Smooth muscle cell of the brain vasculature (primary cell): ENCODE measurements around the gene MYRIP.

Source experiments
- DNase-seq: peaks from one replicate; pipeline ENCODE4 v3.0.0-alpha.2; 2012; ENCODE audit warnings: low read depth, low spot score

MYRIP gene

GRCh38 chr3:40187945-40188344, 378.5 kb downstream of the MYRIP start:
- DNase-seq, result no peak

GRCh38 chr3:40189118-40189517, 379.7 kb downstream of the MYRIP start:
- no peak for DNase-seq

- no peak for DNase-seq
Measured at GRCh38 chr3:40190056-40190455, 380.6 kb downstream of the MYRIP start.

DNA sequence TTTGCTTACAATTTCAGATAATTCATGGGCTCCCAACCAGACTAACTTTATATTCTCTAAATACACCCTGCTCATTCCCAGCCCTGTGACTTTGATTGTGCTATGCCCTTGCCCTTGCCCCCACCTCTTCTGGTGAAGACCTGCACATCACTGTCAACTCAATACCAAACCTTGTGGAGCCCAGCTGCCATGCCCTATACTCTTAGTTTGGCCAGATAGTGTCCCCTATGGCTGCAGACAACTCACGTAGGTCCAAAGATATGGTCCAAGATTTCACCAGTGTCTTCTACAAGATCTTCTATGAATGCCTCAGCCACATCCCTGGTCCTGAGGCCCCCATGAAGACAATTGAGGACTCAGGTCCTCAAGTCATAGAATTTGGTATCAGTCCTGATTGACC, 381.8 kb downstream of the MYRIP start:
- DNase-seq, result no peak

DNA sequence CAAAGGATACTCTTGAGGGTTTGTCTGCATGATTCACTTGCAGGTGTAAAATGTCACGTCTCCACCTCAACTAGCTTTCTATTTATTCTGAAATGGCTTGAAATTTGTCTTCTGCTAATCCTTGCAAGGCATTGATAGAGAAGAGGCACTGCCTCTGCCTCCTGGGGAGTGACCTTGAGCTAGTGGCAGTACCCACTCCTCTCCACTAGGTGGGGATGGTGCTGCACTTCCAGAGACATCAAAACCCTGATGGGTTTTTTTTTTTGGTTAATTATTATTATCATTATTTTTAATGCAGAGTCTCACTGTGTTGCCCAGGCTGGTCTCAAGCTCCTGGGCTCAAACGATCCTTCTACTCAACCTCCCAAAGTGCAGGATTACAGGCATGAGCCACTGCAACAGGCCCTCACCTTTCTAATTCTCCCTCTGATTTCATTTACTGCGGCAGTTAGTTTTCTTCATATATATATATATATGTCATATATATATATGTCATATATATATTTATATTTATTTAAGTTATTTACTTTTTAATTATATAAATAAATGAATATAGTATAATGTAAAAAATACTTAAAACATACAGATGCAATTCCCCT, 382.5 kb downstream of the MYRIP start:
- peak; percentile 53 for DNase-seq

DNA sequence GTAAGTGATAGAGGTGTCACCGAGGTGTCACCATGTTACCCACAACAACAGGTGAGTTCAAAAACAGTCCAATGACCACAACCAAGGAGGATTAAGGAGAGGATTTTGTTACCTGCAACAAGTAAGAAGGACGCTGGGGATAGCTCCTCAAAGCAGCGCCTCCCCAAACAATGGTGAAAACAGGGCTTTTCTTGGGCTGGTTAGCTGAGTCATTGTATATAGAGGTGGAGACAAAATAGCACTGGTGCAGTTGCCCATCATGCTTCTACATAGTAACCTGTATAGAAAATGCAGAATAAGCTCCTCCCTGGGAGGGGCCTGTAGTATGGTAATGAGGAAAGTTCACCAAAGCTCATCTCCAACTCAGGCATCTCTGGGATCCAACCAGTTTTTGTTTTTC, 383.2 kb downstream of the MYRIP start:
- no peak for DNase-seq

- DNase-seq, result no peak
Measured at GRCh38 chr3:40196966-40197365, 387.6 kb downstream of the MYRIP start.

DNA sequence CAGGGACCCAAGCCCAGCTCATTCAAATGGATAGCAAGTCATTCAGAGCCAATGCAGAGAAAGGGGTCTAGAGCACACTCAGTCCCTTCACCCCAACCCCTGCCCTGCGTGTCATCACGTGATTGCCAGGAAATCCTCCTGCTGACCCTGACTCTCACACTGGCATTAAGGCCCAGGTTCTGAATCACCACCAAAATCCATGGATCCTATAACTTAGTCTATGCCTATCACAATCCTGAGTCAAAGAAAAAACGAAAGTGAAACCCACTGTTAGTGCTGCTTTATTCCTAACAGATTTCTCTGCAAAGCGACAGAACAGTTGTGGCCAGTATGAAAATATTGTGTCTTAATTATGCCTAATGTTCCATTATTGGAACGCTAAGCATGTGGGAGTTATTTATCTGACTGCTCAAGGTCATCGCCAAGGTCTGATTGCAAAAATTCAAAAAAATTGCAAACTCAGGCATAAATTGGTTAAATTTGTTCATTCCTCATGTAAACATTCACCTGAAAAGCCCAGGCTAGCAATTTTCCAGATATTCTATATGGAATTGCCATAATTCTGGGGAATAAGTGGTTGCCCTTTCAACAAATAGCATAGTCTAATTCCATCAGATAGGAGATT, 391.4 kb downstream of the MYRIP start:
- no peak for DNase-seq

DNA sequence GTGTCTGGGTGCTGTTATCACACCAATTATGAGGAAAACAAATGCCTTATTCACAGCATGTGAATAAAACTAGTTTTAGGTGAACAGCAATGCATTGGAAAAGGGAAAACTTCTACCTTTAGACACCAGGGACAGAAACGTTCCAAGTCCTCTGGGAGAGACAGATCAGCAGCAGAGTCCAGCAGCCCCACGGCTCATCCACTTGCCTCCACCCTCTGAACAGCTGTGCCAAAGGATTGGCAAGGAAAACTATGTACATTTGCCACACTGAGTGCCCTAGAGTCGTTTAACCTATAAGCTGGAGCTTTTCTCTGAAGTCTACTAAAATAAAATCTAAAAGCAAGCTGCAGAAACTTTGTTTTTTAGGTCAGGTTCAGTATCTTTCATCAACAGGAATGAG, 392.4 kb downstream of the MYRIP start:
- DNase-seq, result no peak

- DNase-seq, result no peak
Measured at GRCh38 chr3:40206522-40206921, 397.1 kb downstream of the MYRIP start.

DNA sequence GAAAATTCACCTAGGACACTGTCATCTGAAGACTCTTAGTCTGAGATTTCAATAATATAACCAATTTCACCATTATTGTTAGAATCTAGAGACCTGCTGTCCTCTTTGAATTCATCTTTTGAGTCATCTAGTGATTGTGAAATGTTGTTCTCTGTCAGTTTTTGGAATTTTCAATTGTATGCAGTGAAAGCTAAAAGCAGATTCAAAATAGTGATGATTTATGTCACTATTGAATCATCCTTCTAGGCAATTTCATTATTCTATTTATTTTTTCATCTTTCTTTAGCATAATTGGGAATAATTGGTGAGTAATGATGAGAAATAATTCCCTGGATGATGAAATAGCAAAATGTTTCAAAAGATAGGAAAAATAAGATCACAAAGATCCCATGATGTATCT, 398.4 kb downstream of the MYRIP start:
- no peak for DNase-seq

DNA sequence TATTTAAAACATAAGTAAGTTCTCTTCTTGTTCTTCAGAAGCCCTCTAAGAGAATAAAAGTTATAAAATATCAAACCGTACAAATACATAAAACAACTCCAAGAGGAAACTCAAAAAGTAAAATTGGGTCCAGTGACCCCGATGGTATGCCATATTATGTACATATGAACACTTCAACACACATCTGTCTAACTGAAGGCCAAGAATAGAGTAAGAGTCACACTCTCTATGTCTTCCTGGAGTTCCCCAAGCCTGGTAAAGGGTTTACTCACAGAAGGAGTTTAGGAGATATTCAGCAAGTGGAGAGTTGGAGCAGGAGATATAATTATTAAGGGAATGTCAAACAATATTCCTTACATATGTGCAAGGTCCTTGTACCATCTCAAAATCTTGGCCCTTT, 398.8 kb downstream of the MYRIP start:
- DNase-seq, result no peak

DNA sequence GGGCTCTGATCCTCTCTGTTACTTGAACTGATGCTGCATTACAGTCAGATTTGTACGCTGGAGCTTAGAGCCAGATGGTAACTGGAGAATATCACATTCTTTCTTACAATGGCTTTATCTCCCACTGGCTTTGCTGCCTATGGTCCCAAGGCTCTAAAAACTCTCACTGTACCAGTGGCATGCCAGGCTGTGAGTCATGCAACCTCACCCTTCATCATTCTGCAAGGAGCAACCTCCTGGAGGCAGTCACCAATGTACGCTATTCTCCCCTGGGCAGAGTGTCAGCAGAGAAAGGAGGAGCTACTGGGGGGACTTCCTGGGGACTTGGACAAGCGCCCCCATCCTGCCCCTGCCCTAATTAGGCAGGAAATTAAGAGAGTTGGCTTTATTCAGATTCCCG, 402.2 kb downstream of the MYRIP start:
- no peak for DNase-seq

DNA sequence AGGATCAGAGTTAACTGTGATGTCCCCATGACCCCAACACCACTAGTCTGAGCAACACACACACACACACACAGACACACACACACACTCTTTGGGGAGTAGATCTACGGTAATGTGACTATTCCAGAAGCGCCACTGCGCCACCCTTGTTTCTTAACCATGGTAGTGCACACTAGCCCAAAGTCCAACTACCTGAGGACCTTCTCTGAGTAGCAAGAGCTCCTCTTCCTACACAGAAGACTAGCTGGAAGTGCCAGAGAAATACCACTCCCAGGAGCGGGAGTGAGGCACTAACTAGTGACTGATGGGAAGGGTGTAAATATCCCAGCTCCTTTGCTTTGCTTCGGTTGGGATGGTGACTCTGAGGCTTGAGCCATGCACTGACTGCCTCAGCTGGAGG, 404.1 kb downstream of the MYRIP start:
- no peak for DNase-seq

DNA sequence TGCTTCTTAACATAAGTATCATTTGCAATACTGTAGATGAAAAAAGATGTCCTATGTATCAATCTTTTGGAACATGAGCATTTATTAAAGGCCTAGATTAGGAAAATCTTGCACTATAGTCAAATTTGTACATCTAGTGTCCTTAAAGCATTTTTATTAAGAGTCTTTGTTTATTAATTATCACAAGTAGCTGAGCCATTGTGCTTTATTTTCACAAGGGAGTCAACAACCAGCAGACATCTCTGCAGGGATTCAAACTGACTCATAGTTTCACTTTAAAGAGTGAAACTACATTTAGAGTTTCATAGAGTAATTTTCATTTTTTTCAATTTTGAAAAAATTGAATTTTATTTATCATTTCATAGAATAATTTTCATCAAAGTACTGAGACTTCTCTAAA, 405.6 kb downstream of the MYRIP start:
- DNase-seq, result no peak

DNA sequence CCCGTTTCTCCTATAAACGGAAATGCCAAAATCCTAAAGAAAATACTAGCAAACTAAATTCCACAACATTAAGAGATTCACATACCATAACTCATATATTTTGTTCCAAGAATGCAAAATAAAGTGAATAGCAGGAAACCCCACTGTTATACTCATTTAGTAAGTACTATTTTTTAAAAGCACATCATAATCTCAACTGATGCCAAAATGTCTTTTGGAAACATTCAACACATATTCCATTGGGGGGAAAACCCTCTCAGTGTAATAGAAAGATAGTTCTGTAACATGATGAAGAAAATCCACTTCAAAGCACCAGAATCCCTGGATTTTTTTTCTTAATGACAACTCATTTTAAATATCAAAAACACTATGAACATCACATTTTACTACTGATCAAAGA, 407.1 kb downstream of the MYRIP start:
- no peak for DNase-seq

- DNase-seq, result no peak
Measured at GRCh38 chr3:40223856-40224255, 414.4 kb downstream of the MYRIP start.

DNA sequence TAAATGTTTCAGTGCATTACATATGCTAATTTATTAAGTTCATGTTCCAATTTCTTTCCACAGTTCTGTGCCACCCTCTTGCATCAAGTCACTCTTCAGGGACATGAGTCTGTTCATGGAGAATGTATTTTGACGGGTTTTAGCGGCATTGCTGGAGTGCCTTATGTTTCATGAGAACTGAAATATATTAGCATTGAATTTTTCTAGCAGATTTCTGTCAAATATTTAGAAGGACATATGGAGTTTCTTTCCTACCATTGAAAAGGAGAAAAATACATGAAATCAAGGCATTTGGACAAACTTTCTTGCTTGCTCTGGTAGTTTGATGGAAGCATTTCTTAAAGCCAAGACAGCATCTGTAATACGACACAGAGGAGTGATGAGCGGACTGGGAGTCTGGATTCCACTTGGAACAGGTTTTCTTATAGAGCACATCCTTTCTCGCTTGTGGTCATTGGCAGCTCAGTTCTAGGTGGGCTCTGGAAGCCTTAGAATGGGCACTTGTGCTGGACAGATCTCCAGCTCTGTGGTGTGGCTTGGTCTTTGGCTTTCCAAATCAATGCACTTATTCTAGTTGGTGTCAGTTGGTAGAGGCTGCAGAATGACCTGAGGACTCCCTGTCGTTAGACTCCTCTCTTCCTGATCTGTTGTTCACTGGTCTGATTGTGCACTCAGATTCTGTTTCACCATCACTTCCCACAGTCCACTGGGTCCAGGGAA, 415.5 kb downstream of the MYRIP start:
- no peak for DNase-seq

DNA sequence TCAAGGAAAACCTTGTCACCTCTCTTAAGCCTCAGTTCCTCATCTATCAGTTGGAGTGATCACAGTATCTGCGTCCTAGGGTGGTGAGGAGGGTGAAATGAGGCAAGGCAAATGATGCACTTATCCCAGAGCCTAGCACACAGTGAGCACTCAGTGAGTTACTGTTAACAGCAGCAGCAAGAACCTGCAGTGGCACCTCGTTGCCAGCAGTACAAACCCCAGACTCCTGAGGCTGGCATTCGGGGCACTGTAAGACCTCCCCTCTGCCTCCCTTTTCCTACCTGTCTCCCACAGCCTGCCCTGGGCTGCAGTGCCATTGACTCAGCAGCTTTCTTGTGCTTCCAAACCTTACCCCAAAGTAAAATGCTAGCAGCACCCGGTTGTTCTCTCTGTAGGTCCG, 417.2 kb downstream of the MYRIP start:
- DNase-seq, result no peak

DNA sequence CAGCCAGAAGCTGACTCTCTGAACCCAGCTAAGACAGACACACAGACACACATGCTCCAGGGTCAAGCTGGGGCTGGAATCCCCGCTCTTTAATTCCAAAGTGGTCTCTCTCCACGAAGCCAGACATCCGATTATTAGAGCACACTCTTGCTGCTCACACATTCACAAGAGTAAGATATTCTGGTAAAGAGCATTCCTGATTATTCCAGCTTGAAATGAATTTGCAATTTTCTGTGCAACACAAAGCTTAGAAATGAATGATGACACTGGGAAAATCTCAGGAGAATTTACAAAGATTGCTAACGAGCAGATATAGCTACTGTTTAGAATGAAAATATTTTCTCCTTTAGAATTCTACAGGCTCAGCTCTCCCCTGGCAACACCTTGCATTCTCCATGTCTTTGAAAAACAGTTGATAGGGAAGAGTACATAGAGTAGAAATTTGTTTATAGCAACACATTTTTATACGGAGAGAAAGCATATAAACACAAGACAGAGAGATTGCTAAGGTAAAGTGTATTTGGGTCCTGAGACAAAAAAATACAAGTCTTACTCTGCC, 419.5 kb downstream of the MYRIP start:
- DNase-seq, result no peak

DNA sequence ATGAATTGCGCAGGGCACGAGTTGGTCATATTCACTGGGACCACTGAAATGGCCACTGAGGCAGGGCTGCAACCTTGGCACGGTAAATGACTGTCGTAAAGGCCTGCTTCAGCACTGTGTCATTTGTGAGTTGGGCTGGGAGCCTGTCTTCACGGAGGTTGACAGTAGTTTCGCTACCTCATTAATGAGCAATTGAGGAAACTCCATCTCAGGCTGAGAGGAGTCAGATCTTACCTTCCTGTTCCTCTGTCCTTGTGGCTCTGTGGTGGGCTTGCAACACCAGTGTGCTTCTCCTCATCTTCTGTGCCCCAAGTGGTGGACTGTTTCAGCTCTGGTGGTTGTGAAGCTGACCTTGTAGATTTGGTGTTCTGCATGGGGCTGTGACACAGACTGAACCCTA, 420.0 kb downstream of the MYRIP start:
- DNase-seq, result no peak

DNA sequence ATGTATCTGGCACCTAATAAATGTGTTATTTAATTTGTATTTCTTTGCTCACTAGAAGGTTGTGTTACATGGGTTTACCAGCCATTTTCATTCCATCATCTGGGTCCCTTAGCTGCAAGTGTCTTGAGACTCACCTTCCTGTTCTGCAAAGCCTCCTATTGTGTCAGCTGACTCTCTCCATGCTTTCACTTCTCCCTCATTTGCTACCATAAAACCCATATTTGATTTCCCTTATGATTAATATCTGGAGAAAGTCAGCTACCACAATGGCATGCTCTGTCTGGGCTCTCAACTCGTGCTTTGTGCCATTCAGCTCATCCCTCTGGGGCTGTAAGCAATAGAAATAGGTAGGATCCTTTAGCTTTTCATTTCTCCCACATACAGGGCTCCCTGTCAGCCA, 420.6 kb downstream of the MYRIP start:
- no peak for DNase-seq

DNA sequence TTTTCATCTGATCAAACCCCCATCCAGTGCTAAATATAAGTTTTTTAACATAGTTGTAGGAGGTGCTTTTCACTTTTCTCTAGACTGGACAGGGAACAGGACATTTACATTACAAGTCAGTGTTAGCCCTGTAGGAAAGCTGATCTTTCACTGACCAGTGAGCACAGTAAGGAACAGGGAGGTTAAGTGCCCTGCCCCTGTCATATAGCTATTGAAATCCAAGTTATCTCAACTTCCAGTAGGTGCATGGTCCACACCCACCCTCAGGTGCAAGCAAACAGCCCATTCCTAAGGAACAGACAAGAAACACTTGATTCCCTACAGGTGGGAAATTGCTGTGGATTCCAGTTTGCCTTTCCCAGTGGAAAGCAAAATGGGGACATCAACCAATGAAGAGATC, 421.0 kb downstream of the MYRIP start:
- no peak for DNase-seq
